Activated CD4-positive, alpha-beta T cell treated with anti-CD3 and anti-CD28 coated beads, Interleukin-2, amount 10 ng/mL, durations not matched to agents 7 days and 5 days (primary cell): ENCODE measurements around the gene MYH7. TPM values are rescaled to one million over a fixed set of nuclear protein-coding genes. Genes with fewer than 3 reads are reported as not detected.
"Not testable (repeated sequence)": the region's sequence is repeated elsewhere in the genome, so short reads cannot be mapped to it uniquely, and the experiment has no call there.

ENCODE experiments used
- CTCF ChIA-PET: fragments of 350-600 bp; sonication (Branson Sonifier 250); formaldehyde crosslinking; loops from one replicate; lab custom pipeline; 2021; ENCODE audit warnings: antibody characterized with exemption; lab: Charles Lee
- POLR2A ChIA-PET: fragments of 350-600 bp; sonication (Branson Sonifier 250); formaldehyde crosslinking; loops from one replicate; lab custom pipeline; 2021; ENCODE audit warnings: antibody characterized with exemption; lab: Charles Lee
- DNase-seq: peaks from one replicate; pipeline ENCODE4 v3.0.0-alpha.2; 2020
- H3K27ac Mint-ChIP-seq: one replicate; pipeline ENCODE4 v1.8.0; 2021; ENCODE audit warnings: mild to moderate bottlenecking, moderate library complexity, mixed read lengths
- H3K27me3 Mint-ChIP-seq: one replicate; pipeline ENCODE4 v1.8.0; 2021; ENCODE audit warnings: mixed read lengths
- H3K36me3 Mint-ChIP-seq: one replicate; pipeline ENCODE4 v1.8.0; 2021; ENCODE audit warnings: low read depth, mixed read lengths
- H3K4me1 Mint-ChIP-seq: one replicate; pipeline ENCODE4 v1.8.0; 2021; ENCODE audit warnings: mixed read lengths
- H3K4me3 Mint-ChIP-seq: one replicate; pipeline ENCODE4 v1.8.0; 2021; ENCODE audit warnings: mild to moderate bottlenecking, moderate library complexity, mixed read lengths
- H3K9me3 Mint-ChIP-seq: one replicate; pipeline ENCODE4 v1.8.0; 2021; ENCODE audit warnings: mixed read lengths
- total RNA-seq, 2 experiments: library from RNA; stranded (reverse); gene quantifications; one replicate each; pipeline ENCODE4 v1.2.3, GENCODE V29; 2021

MYH7 gene
- total RNA-seq, 2 experiments from 2014 or later: 0.04 to 0.07 TPM

DNA sequence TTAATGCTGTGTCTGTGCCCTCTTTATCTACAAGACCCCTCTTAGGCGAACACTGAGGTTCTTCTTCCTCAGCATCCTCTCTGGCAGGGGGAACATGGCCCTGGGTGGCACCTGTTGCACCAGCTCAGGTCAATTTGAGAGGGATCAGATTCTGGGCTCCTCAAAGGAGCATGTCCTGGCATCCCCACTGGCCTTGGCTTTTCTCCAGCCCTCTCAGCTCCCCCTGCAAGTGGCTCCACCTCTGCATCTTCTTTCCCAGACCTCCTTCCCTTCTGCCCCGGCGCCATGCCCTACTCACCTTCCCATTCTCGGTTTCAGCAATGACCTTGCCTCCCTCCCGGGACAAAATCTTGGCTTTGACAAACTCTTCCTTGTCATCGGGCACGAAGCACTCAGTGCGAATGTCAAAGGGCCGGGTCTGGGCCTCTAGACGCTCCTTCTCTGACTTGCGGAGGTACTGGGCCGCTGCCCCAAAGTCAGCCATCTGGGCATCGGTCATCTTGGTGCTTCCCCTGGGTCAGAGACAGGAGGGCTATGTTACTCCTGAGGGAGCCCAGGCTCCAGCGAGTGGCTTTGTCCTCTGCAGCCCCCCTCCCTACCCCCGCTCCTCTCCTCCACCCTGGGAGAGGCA is 28.6 kb downstream of the MYH7 start:
- Mint-ChIP-seq H3K27me3 (no peaks in the 10 kb centered on the region), H3K36me3 (no peaks in the 10 kb centered on the region), H3K4me1 (no peaks in the 10 kb centered on the region), H3K27ac (no peak overlapping the region), H3K4me3 (no peak overlapping the region), H3K9me3 (no peaks in the 10 kb centered on the region)
- DNase-seq: no peak
- ChIA-PET CTCF (no interaction called here), POLR2A (no interaction called here)

DNA sequence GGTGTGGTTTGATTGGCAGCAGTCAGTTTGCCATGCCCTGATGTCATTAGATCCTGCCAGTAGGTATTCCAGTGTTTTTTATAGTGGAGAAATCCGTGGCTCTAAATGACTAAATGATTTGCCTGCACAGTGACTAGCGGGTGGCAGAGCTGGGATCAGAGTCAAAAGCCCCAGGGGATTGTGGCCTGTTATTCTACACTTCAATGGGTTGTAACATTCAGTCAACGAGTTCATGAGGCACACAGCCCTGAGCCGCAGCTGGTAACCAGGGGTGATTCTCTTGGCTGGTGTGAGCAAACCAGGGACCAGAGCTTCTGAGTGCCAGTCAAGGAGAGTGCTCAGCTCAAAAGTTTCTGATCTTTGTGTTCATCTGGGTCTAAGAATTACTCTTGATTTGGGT is 29.2 kb downstream of the MYH7 start:
- Mint-ChIP-seq H3K27ac (no peak overlapping the region), H3K36me3 (no peaks in the 10 kb centered on the region), H3K4me3 (no peak overlapping the region), H3K9me3 (no peaks in the 10 kb centered on the region), H3K27me3 (no peaks in the 10 kb centered on the region), H3K4me1 (no peaks in the 10 kb centered on the region)
- ChIA-PET CTCF (no interaction called here), POLR2A (no interaction called here)
- no peak for DNase-seq

DNA sequence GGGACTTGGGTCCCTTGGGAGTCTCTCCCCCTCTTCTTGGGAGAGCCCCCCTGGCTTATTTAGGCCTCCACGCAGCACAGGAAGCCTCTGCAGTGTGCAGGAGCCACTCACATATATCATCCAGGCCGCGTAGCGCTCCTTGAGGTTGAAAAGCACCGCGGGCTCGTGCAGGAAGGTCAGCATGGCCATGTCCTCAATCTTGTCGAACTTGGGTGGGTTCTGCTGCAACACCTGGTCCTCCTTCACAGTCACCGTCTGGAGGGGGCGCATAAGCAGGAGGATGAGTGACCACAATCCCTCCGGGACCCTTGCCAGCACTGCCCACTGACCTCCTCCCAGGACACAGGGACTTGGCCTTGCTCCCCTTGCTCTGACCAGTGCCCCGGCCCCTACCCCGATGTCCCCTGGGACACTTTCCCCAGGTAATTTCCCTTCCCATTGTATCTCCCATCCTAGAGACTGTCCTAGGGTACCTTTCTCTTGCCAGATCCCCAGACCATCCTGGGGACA is 29.9 kb downstream of the MYH7 start:
- H3K4me3 Mint-ChIP-seq: no peak overlapping the region
- DNase-seq: no peak
- no peaks in the 10 kb centered on the region for H3K36me3 Mint-ChIP-seq
- H3K4me1 Mint-ChIP-seq: no peaks in the 10 kb centered on the region
- H3K27me3 Mint-ChIP-seq: no peaks in the 10 kb centered on the region
- ChIA-PET POLR2A (no interaction called here), CTCF (no interaction called here)
- no peak overlapping the region for H3K27ac Mint-ChIP-seq
- no peaks in the 10 kb centered on the region for H3K9me3 Mint-ChIP-seq

DNA sequence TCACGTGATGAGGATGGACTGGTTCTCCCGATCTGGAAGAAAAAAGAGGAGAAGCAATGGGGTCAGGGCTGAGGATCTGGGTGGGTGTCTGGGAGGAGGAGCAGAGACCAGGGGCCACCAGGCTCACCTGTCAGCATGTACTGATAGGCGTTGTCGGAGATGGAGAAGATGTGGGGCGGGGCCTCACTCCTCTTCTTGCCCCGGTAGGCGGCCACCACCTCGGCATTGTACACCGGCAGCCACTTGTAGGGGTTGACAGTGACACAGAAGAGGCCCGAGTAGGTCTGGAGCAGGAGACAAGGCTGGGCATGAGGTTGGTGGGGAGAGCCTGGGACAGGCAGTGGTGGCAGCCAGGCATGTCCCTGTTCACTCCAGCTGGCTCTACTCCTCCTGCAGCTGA is 30.4 kb downstream of the MYH7 start:
- CTCF ChIA-PET: no interaction called here
- no peaks in the 10 kb centered on the region for H3K27me3 Mint-ChIP-seq

DNA sequence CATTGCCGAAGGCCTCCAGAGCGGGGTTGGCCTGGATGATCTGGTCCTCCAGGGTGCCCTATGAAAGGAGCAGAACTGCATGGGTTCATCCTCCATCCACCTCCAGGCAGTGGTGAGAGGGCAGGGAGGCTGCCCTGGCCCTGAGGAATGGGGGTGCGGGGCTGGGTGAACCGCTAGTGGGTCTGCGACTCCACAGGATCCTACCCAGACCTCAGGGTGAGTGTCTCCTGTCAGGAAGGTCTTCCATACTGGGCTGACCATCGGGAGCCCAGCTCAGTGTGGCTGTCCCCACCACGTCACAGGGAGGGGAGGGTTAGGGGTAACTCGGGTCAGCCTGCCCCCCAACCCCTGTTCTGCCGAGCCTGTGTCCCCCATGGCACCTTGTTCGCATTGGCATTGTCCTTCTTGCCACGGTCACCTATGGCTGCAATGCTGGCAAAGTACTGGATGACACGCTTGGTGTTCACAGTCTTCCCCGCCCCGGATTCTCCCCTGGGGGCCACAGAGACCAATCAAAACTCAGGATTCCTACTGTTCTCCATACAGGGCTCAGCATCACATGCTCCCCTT is 31.0 kb downstream of the MYH7 start:
- Mint-ChIP-seq H3K4me3 (no peak overlapping the region), H3K4me1 (no peaks in the 10 kb centered on the region), H3K27ac (no peak overlapping the region), H3K27me3 (no peaks in the 10 kb centered on the region), H3K36me3 (no peaks in the 10 kb centered on the region), H3K9me3 (no peaks in the 10 kb centered on the region)
- POLR2A ChIA-PET: no interaction called here
- DNase-seq: no peak
- CTCF ChIA-PET: no interaction called here

More for the DNA sequence above, 30.4 kb downstream of the MYH7 start:
- Mint-ChIP-seq H3K4me1 (no peaks in the 10 kb centered on the region), H3K9me3 (no peaks in the 10 kb centered on the region), H3K27ac (no peak overlapping the region), H3K36me3 (no peaks in the 10 kb centered on the region), H3K4me3 (no peak overlapping the region)
- DNase-seq: no peak
- POLR2A ChIA-PET: no interaction called here

DNA sequence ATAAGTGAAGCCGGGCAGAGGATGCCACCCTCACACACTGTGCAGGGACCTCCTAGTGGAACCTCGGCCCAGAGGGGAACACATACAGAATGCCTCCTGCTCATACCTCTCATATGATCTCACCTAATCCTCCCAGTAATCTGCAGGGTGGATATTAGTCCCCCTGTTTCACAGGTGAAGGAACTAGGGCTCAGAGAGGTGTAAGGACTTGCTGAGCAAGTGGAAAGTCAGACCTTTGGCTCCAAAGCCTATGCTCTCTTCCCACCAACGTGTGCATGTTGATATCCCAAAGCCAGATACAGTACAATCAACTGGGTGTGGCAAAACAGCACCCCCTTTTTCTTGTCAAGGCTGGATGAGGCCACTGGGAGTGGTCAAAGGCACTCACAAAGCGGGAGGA is 31.6 kb downstream of the MYH7 start:
- Mint-ChIP-seq H3K9me3 (no peaks in the 10 kb centered on the region), H3K27ac (no peak overlapping the region), H3K4me3 (no peak overlapping the region), H3K27me3 (no peaks in the 10 kb centered on the region), H3K36me3 (no peaks in the 10 kb centered on the region), H3K4me1 (no peaks in the 10 kb centered on the region)
- no peak for DNase-seq
- CTCF ChIA-PET: no interaction called here
- POLR2A ChIA-PET: no interaction called here

DNA sequence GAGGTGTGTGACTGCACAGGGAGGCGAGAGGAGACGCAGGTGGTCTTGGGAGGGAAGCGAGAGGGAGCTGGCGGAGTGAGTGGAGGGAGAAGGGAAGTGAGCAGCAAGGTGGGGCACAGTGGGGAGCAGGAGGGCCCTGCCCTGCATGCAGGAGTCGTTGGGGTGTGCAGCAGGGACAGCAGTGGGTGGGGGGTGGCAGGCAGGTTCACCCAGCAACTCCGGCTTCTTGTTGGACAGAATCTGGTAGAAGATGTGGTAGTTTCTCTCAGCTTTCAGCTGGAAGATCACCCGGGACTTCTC is 32.4 kb downstream of the MYH7 start:
- POLR2A ChIA-PET: no interaction called here
- no peaks in the 10 kb centered on the region for H3K9me3 Mint-ChIP-seq
- no peaks in the 10 kb centered on the region for H3K4me1 Mint-ChIP-seq
- H3K36me3 Mint-ChIP-seq: no peaks in the 10 kb centered on the region
- no peak overlapping the region for H3K4me3 Mint-ChIP-seq
- DNase-seq: no peak
- CTCF ChIA-PET: interaction anchor here (1.0 kb wide), 1 partner anchor 45 kb away, joined by 3 read pairs; no protein-coding TSS in a partner anchor
- H3K27me3 Mint-ChIP-seq: no peaks in the 10 kb centered on the region
- no peak overlapping the region for H3K27ac Mint-ChIP-seq

DNA sequence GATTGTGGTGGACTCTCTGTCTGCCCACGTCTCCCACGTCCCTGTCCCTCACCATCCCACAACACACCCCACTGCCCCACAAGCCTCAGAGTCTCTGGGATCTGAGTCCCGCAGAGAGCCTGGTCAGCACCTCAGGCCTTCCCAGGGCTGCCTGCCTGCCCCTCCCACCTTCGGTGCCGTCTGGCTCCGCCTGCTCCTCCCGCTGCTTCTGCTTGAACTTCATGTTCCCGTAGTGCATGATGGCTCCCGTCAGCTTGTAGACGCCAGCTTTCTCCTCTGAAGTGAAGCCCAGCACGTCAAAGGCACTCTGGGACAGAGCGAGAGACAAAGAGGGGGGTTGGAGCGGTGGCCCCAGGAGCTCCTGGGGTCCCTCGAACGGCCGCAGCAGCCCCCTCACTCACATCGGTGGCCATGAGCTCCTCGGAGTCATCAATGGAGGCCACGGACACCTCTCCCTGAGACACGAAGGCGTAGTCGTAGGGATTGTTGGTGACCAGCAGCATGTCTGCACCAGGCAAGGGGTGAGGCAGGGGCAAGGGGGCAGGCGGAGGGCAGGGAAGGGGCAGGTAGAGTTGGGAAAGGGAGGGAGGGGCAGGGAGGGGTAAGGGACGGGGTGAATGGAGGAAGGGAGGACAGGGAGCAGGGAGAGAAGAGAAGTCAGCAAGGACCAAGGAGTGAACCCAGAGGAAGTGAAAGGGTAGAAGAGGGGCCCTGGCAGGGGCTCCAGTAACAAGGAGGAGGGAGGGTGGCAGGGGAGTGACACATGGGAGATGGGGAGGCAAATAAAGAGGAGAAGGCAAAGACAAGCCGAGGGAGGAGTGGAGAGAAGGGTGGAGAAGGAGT is 32.9 kb downstream of the MYH7 start:
- H3K4me3 Mint-ChIP-seq: no peak overlapping the region
- CTCF ChIA-PET: interaction anchor here (1.0 kb wide), 1 partner anchor 44 kb away, joined by 3 read pairs; no protein-coding TSS in a partner anchor
- DNase-seq: no peak
- POLR2A ChIA-PET: no interaction called here
- no peaks in the 10 kb centered on the region for H3K4me1 Mint-ChIP-seq
- H3K36me3 Mint-ChIP-seq: no peaks in the 10 kb centered on the region
- no peak overlapping the region for H3K27ac Mint-ChIP-seq
- H3K27me3 Mint-ChIP-seq: no peaks in the 10 kb centered on the region
- H3K9me3 Mint-ChIP-seq: no peaks in the 10 kb centered on the region

DNA sequence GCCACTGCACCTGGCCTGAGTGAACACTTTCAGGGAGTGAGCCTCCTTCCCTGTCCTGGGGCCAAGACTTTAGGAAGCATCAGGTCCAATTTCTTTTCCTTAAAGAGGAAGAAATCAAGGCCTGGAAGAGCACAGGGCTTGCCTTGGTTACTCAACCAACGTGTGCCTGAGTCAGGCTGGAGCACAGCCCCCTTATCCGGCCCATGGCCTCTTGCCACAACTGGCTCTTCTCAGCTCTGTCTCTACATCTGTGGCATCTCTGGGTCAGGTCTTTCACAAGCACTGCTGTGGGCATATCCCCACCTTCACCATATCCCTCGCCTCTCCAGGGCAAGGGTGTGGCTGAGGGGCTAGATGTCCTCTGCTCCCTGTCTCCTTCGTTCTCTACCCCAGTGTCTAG is 34.2 kb downstream of the MYH7 start:
- DNase-seq: no peak
- no peaks in the 10 kb centered on the region for H3K4me1 Mint-ChIP-seq
- H3K27me3 Mint-ChIP-seq: no peaks in the 10 kb centered on the region
- ChIA-PET CTCF (no interaction called here), POLR2A (no interaction called here)
- H3K36me3 Mint-ChIP-seq: no peaks in the 10 kb centered on the region
- H3K9me3 Mint-ChIP-seq: no peaks in the 10 kb centered on the region
- H3K27ac Mint-ChIP-seq: no peak overlapping the region
- H3K4me3 Mint-ChIP-seq: no peak overlapping the region

DNA sequence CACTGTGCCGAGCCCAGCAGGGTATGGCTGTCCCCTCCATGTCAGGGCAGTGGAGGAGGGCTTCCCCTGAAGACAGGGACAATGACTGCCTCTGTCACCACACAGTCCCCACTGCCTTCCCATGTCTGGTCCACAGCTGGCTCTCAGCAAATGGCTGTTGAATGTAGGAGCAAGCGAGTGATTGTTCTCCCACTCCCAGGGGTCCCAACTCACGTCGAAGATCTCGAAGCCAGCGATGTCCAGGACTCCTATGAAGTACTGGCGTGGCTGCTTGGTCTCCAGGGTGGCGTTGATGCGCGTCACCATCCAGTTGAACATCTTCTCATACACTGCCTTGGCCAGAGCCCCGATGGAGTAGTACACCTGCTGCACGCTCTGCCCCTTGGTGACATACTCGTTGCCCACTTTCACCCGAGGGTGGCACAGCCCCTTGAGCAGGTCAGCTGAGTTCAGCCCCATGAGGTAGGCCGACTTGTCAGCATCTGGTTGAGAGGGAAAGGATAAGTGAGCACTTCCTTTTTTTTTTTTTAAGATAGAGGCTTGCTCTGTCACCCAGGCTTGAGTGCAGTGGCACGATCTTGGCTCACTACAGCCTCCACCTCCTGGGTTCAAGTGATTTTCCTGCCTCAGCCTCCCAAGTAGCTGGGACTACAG is 34.8 kb downstream of the MYH7 start:
- H3K9me3 Mint-ChIP-seq, H3K4me3 Mint-ChIP-seq, POLR2A ChIA-PET, H3K4me1 Mint-ChIP-seq, H3K27me3 Mint-ChIP-seq, H3K27ac Mint-ChIP-seq, H3K36me3 Mint-ChIP-seq, CTCF ChIA-PET, DNase-seq: not testable (repeated sequence)

DNA sequence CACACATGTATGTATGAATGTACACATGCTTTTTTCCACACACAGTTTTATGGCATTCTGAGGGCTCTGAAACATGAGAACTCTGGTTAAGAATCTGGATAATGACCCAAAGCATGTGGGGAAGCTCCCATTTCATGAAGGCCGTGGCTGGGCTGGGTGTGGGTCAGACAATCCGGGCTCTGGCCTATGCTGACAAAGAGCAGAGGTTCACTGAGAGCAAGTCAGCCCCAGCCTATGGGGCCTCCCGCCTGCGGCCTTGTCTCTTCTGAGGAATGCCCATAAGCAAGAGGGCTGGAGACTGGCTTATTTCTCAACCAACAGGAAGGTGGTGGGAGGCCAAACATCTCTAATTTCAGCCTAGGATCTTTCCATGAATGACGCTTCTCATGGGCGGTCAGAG is 35.9 kb downstream of the MYH7 start:
- ChIA-PET POLR2A (no interaction called here), CTCF (no interaction called here)
- Mint-ChIP-seq H3K4me1 (no peaks in the 10 kb centered on the region), H3K36me3 (no peaks in the 10 kb centered on the region), H3K9me3 (no peaks in the 10 kb centered on the region), H3K4me3 (no peak overlapping the region), H3K27me3 (no peaks in the 10 kb centered on the region), H3K27ac (no peak overlapping the region)
- DNase-seq: no peak

DNA sequence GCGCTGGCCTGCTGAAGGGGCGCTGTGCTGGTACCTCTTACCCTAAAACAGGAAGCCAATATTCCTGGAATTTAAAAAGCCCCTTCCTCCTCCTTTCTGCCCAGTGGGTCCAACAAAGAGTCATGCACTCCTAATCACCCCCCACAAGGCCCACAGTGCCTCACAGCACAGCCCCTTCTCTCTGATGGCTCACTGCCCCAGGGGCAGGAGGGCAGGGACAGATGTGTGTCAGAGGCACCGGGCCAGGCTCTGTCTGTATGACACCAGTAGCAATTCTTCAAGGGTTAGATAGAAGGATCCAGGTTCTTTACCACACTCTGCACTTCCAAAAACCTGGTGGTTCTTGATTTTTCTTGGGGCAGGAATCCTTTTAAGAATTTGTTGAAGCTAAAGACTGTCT is 36.3 kb downstream of the MYH7 start:
- Mint-ChIP-seq H3K4me3 (no peak overlapping the region), H3K27me3 (no peaks in the 10 kb centered on the region), H3K36me3 (no peaks in the 10 kb centered on the region), H3K27ac (no peak overlapping the region), H3K9me3 (no peaks in the 10 kb centered on the region), H3K4me1 (no peaks in the 10 kb centered on the region)
- POLR2A ChIA-PET: no interaction called here
- no peak for DNase-seq
- CTCF ChIA-PET: interaction anchor here (1.5 kb wide), 1 partner anchor 17 kb away, joined by 3 read pairs; no protein-coding TSS in a partner anchor

DNA sequence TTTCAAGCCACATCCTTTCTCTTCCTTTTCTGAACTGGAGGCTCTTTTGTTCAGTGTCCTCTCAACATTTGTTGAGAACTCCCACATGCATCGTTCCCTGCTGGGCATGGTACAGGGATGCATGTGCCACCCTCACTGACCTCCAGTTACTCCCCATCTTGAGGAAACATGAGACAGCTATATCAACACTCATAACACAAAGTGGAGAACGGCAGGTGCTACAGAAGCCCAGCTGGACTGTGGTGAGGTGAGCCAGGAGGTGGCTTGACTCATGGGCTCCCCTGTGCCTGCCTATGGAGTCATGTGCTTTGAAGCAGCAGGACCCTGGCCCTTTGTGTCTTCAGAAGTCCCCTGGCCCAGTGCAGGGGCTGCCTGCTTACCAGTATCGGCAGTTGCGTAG is 37.1 kb downstream of the MYH7 start:
- Mint-ChIP-seq H3K4me1 (no peaks in the 10 kb centered on the region), H3K27me3 (no peaks in the 10 kb centered on the region)

More for the DNA sequence above, 37.1 kb downstream of the MYH7 start:
- H3K27ac Mint-ChIP-seq: no peak overlapping the region
- no peaks in the 10 kb centered on the region for H3K36me3 Mint-ChIP-seq
- DNase-seq: no peak
- no peaks in the 10 kb centered on the region for H3K9me3 Mint-ChIP-seq
- H3K4me3 Mint-ChIP-seq: no peak overlapping the region
- ChIA-PET POLR2A (no interaction called here), CTCF (interaction anchor here (1.4 to 1.5 kb wide), 2 partner anchors 17 to 32 kb away, joined by 3 read pairs; no protein-coding TSS in a partner anchor)
